Measurements from ENCODE around the gene C16orf95. TPM values are rescaled to one million over a fixed set of nuclear protein-coding genes. Genes with fewer than 3 reads are reported as not detected.

C16orf95 gene
- total RNA-seq, 1 experiment from 2014 or later: 5.8 TPM

DNA sequence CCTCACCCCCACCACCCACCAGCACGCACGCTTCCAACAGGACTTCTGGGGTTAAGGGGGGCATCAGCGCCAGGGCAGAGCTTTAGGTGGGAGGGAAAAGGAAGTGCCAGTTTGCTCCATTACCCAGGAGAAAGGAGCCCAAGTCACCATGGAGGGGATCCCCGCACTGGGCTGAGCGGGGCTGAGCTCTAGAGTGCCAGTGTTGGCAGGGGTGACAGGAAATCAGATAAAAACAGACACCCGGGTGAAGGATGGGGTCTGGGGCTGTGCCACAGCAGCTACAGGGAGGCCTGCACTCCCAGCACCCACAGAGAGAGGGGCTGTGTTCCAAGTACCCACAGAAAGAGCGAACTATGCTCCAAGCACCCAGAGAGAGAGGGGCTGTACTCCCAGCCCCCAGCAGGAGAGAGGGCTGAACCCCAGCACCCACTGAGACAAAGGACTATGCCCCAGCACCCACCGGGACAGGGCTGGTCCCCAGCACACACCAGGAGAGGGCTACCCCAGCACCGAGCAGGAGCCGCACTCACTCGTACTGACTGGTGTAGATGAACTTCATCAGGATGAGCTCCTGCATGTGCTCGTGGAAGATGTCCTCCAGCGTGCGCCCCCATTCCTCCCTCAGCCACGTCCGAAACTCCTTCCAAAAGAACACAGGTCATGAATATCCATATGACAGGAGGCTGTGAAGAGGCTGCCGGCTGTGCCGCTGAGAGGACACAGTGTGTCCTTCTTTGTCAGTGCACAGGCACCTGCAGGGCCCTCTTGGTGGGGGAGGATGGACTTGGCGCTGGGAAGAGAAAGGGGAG, 18.6 kb upstream of the C16orf95 start:
- CTCF ChIA-PET: interaction anchor here (0.9 kb wide), 1 partner anchor 9 kb away, joined by 5 read pairs; no protein-coding TSS in a partner anchor
- BruUV-seq (replicated peaks): no TSS peak
- TF ChIP-seq, protein P1, sequence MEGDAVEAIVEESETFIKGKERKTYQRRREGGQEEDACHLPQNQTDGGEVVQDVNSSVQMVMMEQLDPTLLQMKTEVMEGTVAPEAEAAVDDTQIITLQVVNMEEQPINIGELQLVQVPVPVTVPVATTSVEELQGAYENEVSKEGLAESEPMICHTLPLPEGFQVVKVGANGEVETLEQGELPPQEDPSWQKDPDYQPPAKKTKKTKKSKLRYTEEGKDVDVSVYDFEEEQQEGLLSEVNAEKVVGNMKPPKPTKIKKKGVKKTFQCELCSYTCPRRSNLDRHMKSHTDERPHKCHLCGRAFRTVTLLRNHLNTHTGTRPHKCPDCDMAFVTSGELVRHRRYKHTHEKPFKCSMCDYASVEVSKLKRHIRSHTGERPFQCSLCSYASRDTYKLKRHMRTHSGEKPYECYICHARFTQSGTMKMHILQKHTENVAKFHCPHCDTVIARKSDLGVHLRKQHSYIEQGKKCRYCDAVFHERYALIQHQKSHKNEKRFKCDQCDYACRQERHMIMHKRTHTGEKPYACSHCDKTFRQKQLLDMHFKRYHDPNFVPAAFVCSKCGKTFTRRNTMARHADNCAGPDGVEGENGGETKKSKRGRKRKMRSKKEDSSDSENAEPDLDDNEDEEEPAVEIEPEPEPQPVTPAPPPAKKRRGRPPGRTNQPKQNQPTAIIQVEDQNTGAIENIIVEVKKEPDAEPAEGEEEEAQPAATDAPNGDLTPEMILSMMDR (IDR thresholded peaks at IDR 0.05; ENCODE audit: unreplicated experiment): no peak

DNA sequence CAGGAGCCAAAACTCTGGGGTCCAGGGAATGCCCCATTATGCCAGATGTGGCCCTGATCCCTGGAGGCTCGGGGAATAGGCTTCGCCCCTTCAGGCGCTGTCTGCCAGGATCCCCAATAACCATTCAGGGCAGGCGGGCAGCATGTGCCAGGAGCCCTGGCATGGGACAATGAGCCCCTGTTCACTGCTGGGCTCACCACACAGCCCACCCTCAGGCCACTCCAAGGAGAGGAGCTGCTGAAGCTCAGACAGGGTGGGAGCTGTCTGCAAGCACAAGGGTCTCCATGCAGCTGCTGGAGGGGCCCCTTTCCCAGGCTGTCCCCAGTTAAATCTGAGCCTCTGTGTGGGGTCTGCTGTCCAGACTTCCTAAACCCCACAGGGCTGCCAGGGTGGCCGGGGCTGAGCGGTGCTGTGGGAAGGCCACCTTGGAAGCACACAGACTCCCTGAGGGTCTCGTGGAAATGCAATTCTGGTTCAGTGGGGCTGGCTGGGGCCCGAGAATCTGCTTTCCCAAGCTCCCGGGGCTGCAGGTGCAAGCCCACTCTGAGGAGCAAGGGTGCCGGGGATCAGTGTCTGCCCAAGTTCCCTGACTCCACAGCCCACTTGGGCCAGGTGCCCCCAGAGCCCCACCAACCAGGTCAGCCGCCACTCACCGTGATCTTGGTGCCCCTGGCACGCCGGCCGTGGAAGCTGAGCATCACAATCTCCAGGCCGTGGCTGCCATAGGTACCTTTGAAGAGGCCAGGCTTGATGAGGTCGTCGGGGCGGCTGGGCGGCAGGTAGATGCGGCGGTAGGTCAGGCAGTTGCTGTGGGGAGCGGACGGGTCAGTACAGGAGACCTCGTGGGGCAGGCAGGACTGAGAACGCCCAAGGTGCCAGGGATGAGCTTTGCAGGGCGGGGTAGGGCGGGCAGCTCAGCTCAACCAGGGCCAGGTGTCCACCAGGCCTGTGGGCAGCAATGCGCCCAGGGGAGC, 17.7 kb upstream of the C16orf95 start:
- intact Hi-C loops (cut with micrococcal nuclease): no loop called here
- BruUV-seq (replicated peaks): no TSS peak
- TF ChIP-seq, protein P1 (IDR thresholded peaks at IDR 0.05; ENCODE audit: unreplicated experiment): no peak
- Mint-ChIP-seq H3K9me3 (ENCODE audit: unreplicated experiment) (no peaks in the 10 kb centered on the region), H3K36me3 (ENCODE audit: insufficient read depth, unreplicated experiment) (peaks cover 60% of the 10 kb centered on the region), H3K27ac (ENCODE audit: low read depth, unreplicated experiment) (no peak overlapping the region), H3K4me3 (ENCODE audit: unreplicated experiment) (no peak overlapping the region), H3K4me1 (ENCODE audit: insufficient read depth, unreplicated experiment) (no peaks in the 10 kb centered on the region), H3K27me3 (ENCODE audit: insufficient read depth, unreplicated experiment) (no peaks in the 10 kb centered on the region)
- ChIA-PET POLR2A (interaction anchor here (0.9 kb wide), 1 partner anchor 13 kb away, joined by 3 read pairs; no protein-coding TSS in a partner anchor), CTCF (interaction anchor here (0.6 to 1.6 kb wide), 4 partner anchors 8 to 93 kb away, joined by 3 to 6 read pairs (median 4); no protein-coding TSS in a partner anchor)
- no peak for DNase-seq (ENCODE audit: unreplicated experiment)

More for the DNA sequence above, 18.6 kb upstream of the C16orf95 start:
- no peak for DNase-seq (ENCODE audit: unreplicated experiment)
- H3K4me3 Mint-ChIP-seq (ENCODE audit: unreplicated experiment): no peak overlapping the region
- intact Hi-C loops (cut with micrococcal nuclease): no loop called here
- no peaks in the 10 kb centered on the region for H3K27me3 Mint-ChIP-seq (ENCODE audit: insufficient read depth, unreplicated experiment)
- no peaks in the 10 kb centered on the region for H3K4me1 Mint-ChIP-seq (ENCODE audit: insufficient read depth, unreplicated experiment)
- H3K27ac Mint-ChIP-seq (ENCODE audit: low read depth, unreplicated experiment): no peak overlapping the region
- POLR2A ChIA-PET: no interaction called here
- H3K9me3 Mint-ChIP-seq (ENCODE audit: unreplicated experiment): no peaks in the 10 kb centered on the region
- H3K36me3 Mint-ChIP-seq (ENCODE audit: insufficient read depth, unreplicated experiment): peaks cover 63% of the 10 kb centered on the region

DNA sequence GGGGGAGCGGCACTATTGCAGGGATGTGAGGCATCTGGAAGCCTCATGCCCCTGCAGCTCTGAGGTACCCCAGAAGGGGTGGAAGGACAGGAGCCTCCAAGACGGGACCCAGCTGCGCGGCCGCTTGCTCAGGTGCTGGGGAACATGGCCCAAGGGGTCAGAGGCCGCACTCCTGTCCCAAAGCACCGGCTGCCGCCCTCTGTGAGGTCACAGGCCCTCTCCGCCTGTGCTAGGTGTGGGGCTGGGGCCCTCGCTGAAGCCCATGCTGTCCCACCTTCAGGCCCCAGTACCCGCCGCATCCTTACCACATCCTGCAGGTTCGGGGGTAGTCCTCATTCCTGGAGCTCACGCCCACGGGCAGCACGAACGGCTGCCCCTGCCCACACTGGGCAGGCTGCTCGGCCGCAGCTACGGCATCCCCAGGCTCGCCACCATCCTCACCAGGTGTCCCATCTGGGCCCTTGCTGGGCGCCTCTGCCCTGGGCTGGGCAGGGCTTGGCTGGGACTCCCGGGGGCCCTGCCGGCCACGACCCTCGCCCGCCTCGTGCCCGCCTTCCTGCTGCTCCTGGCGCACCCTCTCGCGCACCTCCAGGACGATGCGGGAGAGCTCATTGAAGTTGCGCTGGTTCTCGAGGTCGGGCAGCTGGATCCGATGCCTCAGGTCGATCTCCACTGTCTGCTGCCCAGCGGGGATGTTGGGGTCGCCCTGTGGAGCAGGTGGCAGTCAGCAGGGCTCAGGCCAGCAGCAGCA, 16.6 kb upstream of the C16orf95 start:
- Mint-ChIP-seq H3K4me1 (ENCODE audit: insufficient read depth, unreplicated experiment) (no peaks in the 10 kb centered on the region), H3K4me3 (ENCODE audit: unreplicated experiment) (no peak overlapping the region), H3K27ac (ENCODE audit: low read depth, unreplicated experiment) (no peak overlapping the region), H3K36me3 (ENCODE audit: insufficient read depth, unreplicated experiment) (peaks cover 58% of the 10 kb centered on the region), H3K9me3 (ENCODE audit: unreplicated experiment) (no peaks in the 10 kb centered on the region), H3K27me3 (ENCODE audit: insufficient read depth, unreplicated experiment) (no peaks in the 10 kb centered on the region)
- BruUV-seq (replicated peaks): no TSS peak
- ChIA-PET POLR2A (interaction anchor here (0.6 to 1.1 kb wide), 3 partner anchors 7 to 17 kb away, joined by 3 to 7 read pairs (median 3); partner anchors contain the start of gene C16orf95), CTCF (interaction anchor here (0.6 to 1.6 kb wide), 5 partner anchors 9 to 1230 kb away, joined by 3 to 6 read pairs (median 4); no protein-coding TSS in a partner anchor)
- TF ChIP-seq, protein P1 (IDR thresholded peaks at IDR 0.05; ENCODE audit: unreplicated experiment): no peak
- no peak for DNase-seq (ENCODE audit: unreplicated experiment)
- intact Hi-C loops (cut with micrococcal nuclease): no loop called here

Measured in MCF 10A (cell line).